Stimulated activated naive CD8-positive, alpha-beta T cell treated with anti-CD3 and anti-CD28 coated beads, Interleukin-15, amount 100 ng/mL, for 72 hours (primary cell): ENCODE measurements around the gene KRT6C.
"Not testable (repeated sequence)": the region's sequence is repeated elsewhere in the genome, so short reads cannot be mapped to it uniquely, and the experiment has no call there.

Experiments
- ATAC-seq: fragments of 150-1000 bp; cut with Tn5 transposase; 2 replicates; pipeline ENCODE4 v1.10.0; 2021; ENCODE audit warnings: mild to moderate bottlenecking, moderate library complexity
- DNase-seq, 2 donors: peaks; one replicate each; pipeline ENCODE4 v3.0.0; 2021 to 2022
- H3K27ac Mint-ChIP-seq, 2 donors: one replicate each; pipeline ENCODE4 v1.8.0; 2022; ENCODE audit warnings: mild to moderate bottlenecking in 2 of 2, mixed read lengths in 2 of 2, moderate library complexity in 2 of 2
- H3K27me3 Mint-ChIP-seq: one replicate; pipeline ENCODE4 v1.8.0; 2022; ENCODE audit warnings: mixed read lengths
- H3K4me1 Mint-ChIP-seq: one replicate; pipeline ENCODE4 v1.8.0; 2022; ENCODE audit warnings: mild to moderate bottlenecking, mixed read lengths
- H3K4me3 Mint-ChIP-seq, 2 donors: one replicate each; pipeline ENCODE4 v1.8.0; 2022; ENCODE audit warnings: mild to moderate bottlenecking in 2 of 2, mixed read lengths in 2 of 2, moderate library complexity in 1 of 2
- H3K9me3 Mint-ChIP-seq, 2 donors: one replicate each; pipeline ENCODE4 v1.8.0; 2022; ENCODE audit warnings: mixed read lengths in 2 of 2

The KRT6C gene

GRCh38 chr12:52488736-52489135 is 15.1 kb upstream of the KRT6C start:
- Mint-ChIP-seq H3K4me1 (no peaks in the 10 kb centered on the region), H3K27ac (no peak overlapping the region), H3K9me3 (peaks cover 12% of the 10 kb centered on the region in 2 donors), H3K4me3 (no peak overlapping the region), H3K27me3 (peaks cover 78% of the 10 kb centered on the region)
- ATAC-seq (no peak), DNase-seq (no peak)

- not testable (repeated sequence) for DNase-seq, H3K27ac Mint-ChIP-seq, H3K4me1 Mint-ChIP-seq, H3K4me3 Mint-ChIP-seq, ATAC-seq
- H3K27me3 Mint-ChIP-seq: peaks cover 81% of the 10 kb centered on the region
- peaks cover 12% of the 10 kb centered on the region in 2 donors for H3K9me3 Mint-ChIP-seq
Measured at GRCh38 chr12:52487744-52488443, 14.3 kb upstream of the KRT6C start.

DNA sequence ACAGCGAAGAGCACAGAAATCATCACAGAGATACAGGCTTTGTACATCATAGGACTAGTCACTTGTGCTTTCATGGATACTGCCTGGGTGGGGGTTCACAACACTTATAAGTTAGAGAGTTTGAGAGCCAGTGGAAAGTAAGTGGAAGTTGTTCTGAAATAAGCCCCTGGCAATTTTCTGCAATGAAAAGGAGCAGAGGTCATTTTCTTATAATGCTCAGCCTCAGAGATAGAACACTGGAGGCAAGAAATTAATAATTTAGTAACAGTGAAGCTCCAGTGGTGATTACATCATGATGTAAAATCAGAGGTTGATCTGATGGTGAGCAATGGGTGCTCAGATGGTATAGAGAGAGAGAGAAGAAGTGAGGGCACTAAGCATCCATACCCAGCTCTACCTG is 13.6 kb upstream of the KRT6C start:
- Mint-ChIP-seq H3K4me1 (no peaks in the 10 kb centered on the region), H3K9me3 (peaks cover 12% of the 10 kb centered on the region in 2 donors), H3K27me3 (peaks cover 75% of the 10 kb centered on the region), H3K27ac (peak overlapping the region in 1 of 2 donors; percentile 43), H3K4me3 (no peak overlapping the region)
- ATAC-seq: no peak
- DNase-seq: no peak

GRCh38 chr12:52486166-52487105 is 12.8 kb upstream of the KRT6C start:
- Mint-ChIP-seq H3K9me3 (peaks cover 12% of the 10 kb centered on the region in 2 donors), H3K27ac (no peak overlapping the region), H3K4me3 (no peak overlapping the region), H3K4me1 (no peaks in the 10 kb centered on the region), H3K27me3 (peaks cover 67% of the 10 kb centered on the region)
- no peak for ATAC-seq
- no peak for DNase-seq

GRCh38 chr12:52480073-52480472 is 6.5 kb upstream of the KRT6C start:
- DNase-seq: no peak
- peaks cover 32% of the 10 kb centered on the region for H3K27me3 Mint-ChIP-seq
- H3K4me1 Mint-ChIP-seq: no peaks in the 10 kb centered on the region
- peaks cover 8 to 22% of the 10 kb centered on the region in 2 donors for H3K9me3 Mint-ChIP-seq
- no peak for ATAC-seq
- H3K27ac Mint-ChIP-seq: no peak overlapping the region
- H3K4me3 Mint-ChIP-seq: no peak overlapping the region

DNA sequence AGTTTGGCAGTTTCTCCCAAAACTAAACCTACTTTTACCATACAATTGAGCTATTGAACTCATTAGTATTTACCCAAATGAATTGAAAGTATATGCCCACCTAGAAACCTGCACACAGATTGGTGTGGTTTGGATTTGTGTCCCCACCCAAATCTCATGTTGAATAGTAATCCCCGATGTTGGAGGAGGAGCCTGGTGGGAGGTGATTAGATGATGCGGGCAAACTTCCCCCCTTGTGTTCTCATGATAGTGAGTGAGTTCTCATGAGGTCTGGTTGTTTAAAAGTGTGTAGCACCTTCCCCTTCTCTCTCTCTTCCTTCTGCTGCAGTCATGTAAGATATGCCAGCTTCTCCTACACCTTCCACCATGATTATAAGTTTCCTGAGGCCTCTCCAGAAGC is 4.0 kb upstream of the KRT6C start:
- H3K27ac Mint-ChIP-seq: no peak overlapping the region
- no peaks in the 10 kb centered on the region for H3K4me1 Mint-ChIP-seq
- no peak for ATAC-seq
- H3K4me3 Mint-ChIP-seq: no peak overlapping the region
- DNase-seq: no peak
- peaks cover 0 to 14% of the 10 kb centered on the region in 2 donors for H3K9me3 Mint-ChIP-seq
- H3K27me3 Mint-ChIP-seq: peaks cover 11% of the 10 kb centered on the region

DNA sequence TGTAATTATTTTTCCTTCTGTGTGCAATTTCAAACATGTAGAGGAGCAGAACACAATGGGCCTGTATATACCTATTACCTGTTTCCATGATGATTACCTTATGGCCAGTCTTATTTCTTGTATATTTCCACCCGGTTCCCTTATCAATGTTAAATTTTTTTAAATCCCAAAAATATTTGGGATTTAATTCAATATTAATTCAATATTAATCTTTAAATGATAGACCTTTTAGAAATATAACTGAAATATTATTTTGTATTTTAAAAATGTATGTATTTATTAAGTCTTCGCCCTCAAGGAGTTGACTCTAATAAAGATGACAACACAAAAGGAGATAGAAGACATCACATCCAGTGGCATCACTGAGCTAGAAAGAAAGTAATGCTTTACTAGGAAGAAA is 607 bp upstream of the KRT6C start:
- H3K27ac Mint-ChIP-seq: no peak overlapping the region
- peaks cover 1% of the 10 kb centered on the region for H3K27me3 Mint-ChIP-seq
- no peak overlapping the region for H3K4me3 Mint-ChIP-seq
- peaks cover 0 to 7% of the 10 kb centered on the region in 2 donors for H3K9me3 Mint-ChIP-seq
- DNase-seq (no peak), ATAC-seq (no peak)
- H3K4me1 Mint-ChIP-seq: no peaks in the 10 kb centered on the region

DNA sequence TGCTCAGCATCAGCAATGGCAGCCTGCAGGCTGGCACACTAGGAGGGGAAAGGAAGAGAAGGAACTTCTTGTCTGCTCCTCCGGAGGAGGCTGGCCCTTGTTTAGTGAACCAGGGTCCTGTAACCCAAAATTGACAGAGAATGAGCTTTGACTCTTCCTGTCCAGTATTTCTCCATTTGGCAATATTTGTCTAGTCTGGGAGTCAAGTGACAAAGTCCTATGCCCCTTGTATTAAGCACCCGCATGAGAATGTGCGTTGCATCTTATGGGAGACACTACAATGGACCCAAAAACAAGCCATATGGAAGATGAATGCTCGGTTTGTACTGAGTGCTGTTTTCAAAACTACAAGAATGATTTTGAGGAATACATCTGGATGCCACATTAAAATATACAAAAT is 3.8 kb downstream of the KRT6C start:
- no peaks in the 10 kb centered on the region for H3K4me1 Mint-ChIP-seq
- DNase-seq: no peak
- H3K4me3 Mint-ChIP-seq: no peak overlapping the region
- peaks cover 6% of the 10 kb centered on the region for H3K27me3 Mint-ChIP-seq
- H3K27ac Mint-ChIP-seq: no peak overlapping the region
- no peaks in the 10 kb centered on the region for H3K9me3 Mint-ChIP-seq
- no peak for ATAC-seq

DNA sequence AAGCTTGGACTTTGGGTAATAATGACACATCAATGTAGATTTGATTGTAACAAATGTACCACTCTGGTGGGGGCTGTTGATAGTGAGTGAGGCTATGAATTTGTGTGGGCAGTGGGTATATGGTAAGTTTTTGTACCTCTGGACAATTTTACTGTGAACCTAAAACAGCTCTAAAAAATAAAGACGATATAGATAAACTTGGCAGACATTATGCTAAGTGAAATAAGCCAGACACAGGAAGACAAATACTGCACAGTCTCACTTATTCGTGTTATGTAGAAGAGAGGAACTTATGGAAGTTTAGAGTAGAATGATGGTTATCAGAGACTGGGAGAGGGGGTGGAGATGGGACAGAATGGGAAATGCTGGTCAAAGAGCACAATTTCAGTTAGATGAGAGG is 8.7 kb downstream of the KRT6C start:
- Mint-ChIP-seq H3K27ac (no peak overlapping the region), H3K27me3 (peaks cover 30% of the 10 kb centered on the region), H3K4me1 (no peaks in the 10 kb centered on the region), H3K9me3 (no peaks in the 10 kb centered on the region), H3K4me3 (no peak overlapping the region)
- DNase-seq: no peak
- no peak for ATAC-seq

- Mint-ChIP-seq H3K27ac (no peak overlapping the region), H3K4me3 (no peak overlapping the region), H3K9me3 (no peaks in the 10 kb centered on the region), H3K27me3 (peaks cover 30% of the 10 kb centered on the region), H3K4me1 (no peaks in the 10 kb centered on the region)
- ATAC-seq (no peak), DNase-seq (no peak)
Measured at GRCh38 chr12:52461693-52462092, 11.9 kb downstream of the KRT6C start.

DNA sequence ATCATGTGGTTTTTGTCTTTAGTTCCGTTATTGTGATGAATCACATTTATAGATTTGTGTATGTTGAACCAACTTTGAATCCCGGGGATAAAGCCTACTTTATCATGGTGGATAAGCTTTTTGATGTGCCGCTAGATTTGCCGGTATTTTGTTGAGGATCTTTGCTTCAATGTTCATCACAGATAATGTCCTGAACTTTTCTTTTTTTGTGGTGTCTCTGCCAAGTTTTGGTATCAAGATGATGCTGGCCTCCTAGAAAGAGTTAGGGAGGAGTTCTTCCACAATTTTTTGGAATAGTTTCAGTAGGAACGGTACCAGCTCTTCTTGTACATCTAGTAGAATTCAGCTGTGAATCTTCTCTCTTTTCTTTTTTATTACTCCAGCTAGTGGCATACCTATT is 14.7 kb downstream of the KRT6C start:
- H3K4me1 Mint-ChIP-seq: no peaks in the 10 kb centered on the region
- H3K4me3 Mint-ChIP-seq: no peak overlapping the region
- no peak for DNase-seq
- peaks cover 17% of the 10 kb centered on the region for H3K27me3 Mint-ChIP-seq
- no peak for ATAC-seq
- peak overlapping the region in 1 of 2 donors; percentile 25 for H3K27ac Mint-ChIP-seq
- H3K9me3 Mint-ChIP-seq: no peaks in the 10 kb centered on the region

DNA sequence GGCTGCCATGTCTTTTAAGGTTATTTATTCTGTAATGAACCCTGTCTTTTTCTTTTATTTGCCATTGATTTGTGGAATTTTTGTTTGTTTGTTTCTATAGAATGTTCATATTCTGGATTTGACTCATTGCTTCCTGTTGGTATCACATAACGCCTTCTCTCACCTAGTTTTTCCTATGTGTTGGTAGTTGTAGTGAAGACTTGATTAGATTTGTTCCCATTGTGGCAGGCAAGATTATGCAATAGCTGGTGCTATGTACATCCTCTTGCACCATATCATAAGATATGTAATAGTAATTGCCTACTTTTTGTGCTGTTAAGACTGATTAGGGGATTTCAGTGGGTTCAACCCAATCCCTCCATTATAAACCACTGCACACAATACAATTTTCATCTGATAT is 17.8 kb downstream of the KRT6C start:
- no peaks in the 10 kb centered on the region for H3K4me1 Mint-ChIP-seq
- DNase-seq: no peak
- no peak overlapping the region for H3K4me3 Mint-ChIP-seq
- H3K9me3 Mint-ChIP-seq: no peaks in the 10 kb centered on the region
- H3K27ac Mint-ChIP-seq: no peak overlapping the region
- no peak for ATAC-seq
- no peaks in the 10 kb centered on the region for H3K27me3 Mint-ChIP-seq

DNA sequence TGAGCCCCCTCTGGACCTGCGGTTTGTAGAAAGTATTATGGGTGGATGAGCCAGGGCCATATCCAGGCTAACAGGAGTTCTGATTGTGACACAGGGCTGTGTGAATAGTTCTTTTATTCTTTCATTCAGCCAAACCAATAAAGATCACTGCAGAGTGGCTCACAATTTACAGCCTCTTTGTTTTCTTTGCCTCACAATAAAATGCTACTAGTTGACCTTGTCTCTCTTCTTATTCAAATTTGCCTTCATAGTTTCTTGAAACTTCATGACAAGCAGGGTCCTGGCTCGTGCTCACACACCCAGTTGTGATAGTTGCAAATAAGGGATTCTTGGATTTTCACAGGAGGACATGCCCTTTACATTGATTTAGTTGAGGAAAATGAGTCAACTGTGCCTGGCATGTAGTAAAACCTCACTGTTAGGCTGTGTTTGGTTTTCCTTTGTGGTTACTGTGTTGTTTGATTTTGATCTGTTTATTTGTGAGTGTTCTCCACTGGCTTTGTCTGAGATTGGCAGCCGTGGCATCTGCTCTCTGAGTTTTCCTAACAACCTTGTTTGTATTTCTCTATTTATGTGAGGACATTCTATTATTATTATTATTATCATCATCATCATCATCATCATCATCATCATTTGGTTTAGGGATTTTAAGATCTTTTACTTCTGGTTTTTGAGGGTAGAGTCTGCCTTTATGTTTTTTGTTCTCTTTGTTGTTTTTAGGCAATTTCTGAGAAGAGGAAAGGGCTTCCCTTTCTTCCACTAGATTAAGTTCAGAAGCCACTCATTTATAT is 19.0 kb downstream of the KRT6C start:
- Mint-ChIP-seq H3K9me3 (no peaks in the 10 kb centered on the region), H3K27me3 (peaks cover 8% of the 10 kb centered on the region), H3K4me1 (no peaks in the 10 kb centered on the region), H3K27ac (no peak overlapping the region), H3K4me3 (no peak overlapping the region)
- DNase-seq (no peak), ATAC-seq (no peak)

DNA sequence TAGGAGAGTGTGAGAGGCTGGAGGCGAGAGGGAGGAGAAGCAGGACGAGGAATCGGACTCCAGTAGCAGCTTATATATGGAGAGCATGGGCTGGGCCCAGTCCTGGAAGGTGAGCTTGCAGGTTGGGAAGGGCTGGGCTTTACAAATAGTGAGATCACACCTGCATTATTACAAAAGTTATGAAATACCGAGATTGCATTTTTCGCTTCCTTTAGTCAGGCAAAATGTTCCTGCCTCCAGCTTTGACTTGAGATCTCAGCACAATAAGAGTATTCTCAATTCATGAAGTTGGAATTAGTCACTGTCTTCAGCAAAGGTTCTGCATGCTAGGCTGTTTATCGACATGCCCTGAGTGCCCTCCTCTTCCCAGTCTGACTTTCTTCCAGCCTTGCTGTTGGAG is 21.5 kb downstream of the KRT6C start, which contains the start of gene KRT6B:
Gene KRT6B, minus strand, starts transcription at position 46 of the 400 bp plus-strand sequence. CDS start 68 bp downstream, outside the sequence.
- Mint-ChIP-seq H3K4me3 (no peak within 1 kb of the TSS), H3K4me1 (no peaks in the 10 kb centered on the region), H3K27me3 (peaks cover 30% of the 10 kb centered on the region), H3K9me3 (no peaks in the 10 kb centered on the region), H3K27ac (no peak within 1 kb of the TSS)
- ATAC-seq (no peak), DNase-seq (no peak)

DNA sequence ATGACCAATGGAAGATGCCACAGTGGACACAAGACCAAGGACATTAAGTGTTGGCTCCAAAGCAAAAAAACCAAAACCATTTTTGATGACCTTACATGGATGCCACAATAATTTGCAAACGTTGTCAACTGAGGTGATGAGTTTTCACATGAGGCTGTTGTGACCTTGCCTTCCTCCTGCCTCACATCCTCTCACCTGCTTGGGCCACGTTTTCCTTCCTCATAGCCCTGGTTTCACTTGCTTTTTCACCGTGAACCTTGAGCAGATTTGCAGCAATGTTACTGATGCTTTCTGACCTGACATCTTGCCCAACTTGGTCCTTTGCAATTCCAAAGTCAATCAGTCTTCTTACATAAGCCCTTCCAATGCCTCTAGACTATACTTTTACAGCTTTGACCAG is 25.4 kb downstream of the KRT6C start:
- H3K4me1 Mint-ChIP-seq: no peaks in the 10 kb centered on the region
- ATAC-seq (no peak), DNase-seq (no peak)
- H3K27ac Mint-ChIP-seq: no peak overlapping the region
- H3K27me3 Mint-ChIP-seq: peaks cover 43% of the 10 kb centered on the region
- no peak overlapping the region for H3K4me3 Mint-ChIP-seq
- H3K9me3 Mint-ChIP-seq: no peaks in the 10 kb centered on the region
